Measurements from ENCODE around the gene PTPRG. TPM values are rescaled to one million over a fixed set of nuclear protein-coding genes. Genes with fewer than 3 reads are reported as not detected.

PTPRG gene
- total and polyA plus RNA-seq, 2 of the 13 experiments (the other 11 are each of a cell fraction or from before 2014, with no cell fraction given) = 8.0 to 25.3 TPM

DNA sequence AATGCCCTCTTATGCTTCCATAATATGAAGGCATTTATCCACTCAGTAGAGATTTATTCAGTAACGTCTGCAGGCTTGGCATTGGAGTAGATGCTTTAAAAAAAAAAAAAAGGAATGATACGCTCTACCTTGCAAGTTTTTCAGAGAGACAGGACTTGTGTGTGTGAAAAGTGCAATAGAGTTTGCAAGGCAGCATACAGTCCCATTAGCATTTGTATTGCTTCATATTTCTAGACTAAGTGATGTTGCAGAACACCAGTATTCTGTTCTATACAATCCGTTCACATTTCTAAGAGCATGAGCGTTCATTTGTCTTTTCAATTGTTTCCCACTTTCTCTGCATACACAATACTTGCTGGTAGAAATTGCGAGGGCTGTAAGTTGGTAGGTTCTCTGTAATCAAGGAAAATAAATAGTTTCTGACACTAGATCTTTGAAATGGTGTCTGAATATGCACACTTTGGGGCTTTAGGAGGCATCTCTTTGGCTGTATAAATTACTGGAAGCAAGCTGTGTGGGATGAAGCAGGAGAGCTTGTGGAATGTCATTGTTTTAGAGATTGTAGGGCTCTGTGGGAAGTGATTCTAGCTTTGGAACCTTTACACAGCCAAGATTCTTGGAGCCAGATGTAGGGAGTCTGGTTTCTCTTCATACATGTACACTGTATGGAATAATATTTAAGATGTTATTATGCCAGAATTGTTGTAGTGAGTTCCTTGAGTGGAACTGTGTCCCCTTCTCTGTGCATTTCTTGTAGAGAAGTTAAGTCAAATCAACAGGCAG lies 549.3 kb downstream of the PTPRG start:
- in situ Hi-C loops (cut with HindIII; ENCODE audit: extremely low pct_ligation_motif_present, low pct_unique_long_range_greater_than_20kb) = no loop called here
- no TSS peak for BruUV-seq (replicated peaks)
- Histone ChIP-seq H3K27me3 (ENCODE audit: control insufficient read depth in 1 of 2, insufficient read depth in 2 of 2, low read length in 2 of 2) (no peaks in the 10 kb centered on the region), H3K9ac (ENCODE audit: insufficient read depth, low read depth, low read length) (no peak overlapping the region), H3K4me1 (ENCODE audit: insufficient read depth, low read length) (no peaks in the 10 kb centered on the region), H3K36me3 (replicated peaks in 1 of 2; ENCODE audit: control insufficient read depth in 1 of 2, insufficient read depth in 2 of 2, low read length in 2 of 2) (no peaks in the 10 kb centered on the region), H3K79me2 (ENCODE audit: insufficient read depth, low read length) (no peaks in the 10 kb centered on the region), H2AFZ (ENCODE audit: low read length) (no peak overlapping the region), H3K9me3 (ENCODE audit: low read length) (no peaks in the 10 kb centered on the region), H3K4me2 (ENCODE audit: low read depth, low read length) (no peak overlapping the region), H3K4me3 (replicated peaks in 1 of 3; ENCODE audit: insufficient read depth in 1 of 3, low read depth in 2 of 3, low read length in 3 of 3) (no peak overlapping the region), H4K20me1 (ENCODE audit: insufficient read depth, low read length) (no peaks in the 10 kb centered on the region), H3K27ac (ENCODE audit: extremely low read length, insufficient read depth, low read length) (no peak overlapping the region)
- ChIA-PET CTCF (ENCODE audit: low intra/inter-chr PET ratio, low total read pairs) (no interaction called here), POLR2A (no interaction called here)
- FAIRE-seq (no peak), DNase-seq (ENCODE audit: low spot score) (no peak), ATAC-seq (no peak)
- 98% methylated on average over 5 of the region's 5 CpGs for WGBS (ENCODE audit: low lambda C conversion rate)
- intact Hi-C loops (cut with micrococcal nuclease; ENCODE audit: unreplicated experiment) = no loop called here
- TF ChIP-seq YEATS4 (CRISPR knock-in tag; IDR thresholded peaks at IDR 0.05; ENCODE audit: borderline replicate concordance) = no peak
- no peak for TF ChIP-seq ZFX (CRISPR knock-in tag; IDR thresholded peaks at IDR 0.05; ENCODE audit: low read depth)
- TF ChIP-seq ZNF432 (CRISPR knock-in tag; IDR thresholded peaks at IDR 0.05; ENCODE audit: borderline replicate concordance) = no peak
- no peak for TF ChIP-seq NFATC3 (CRISPR knock-in tag; IDR thresholded peaks at IDR 0.05)
- TF ChIP-seq, protein P1, sequence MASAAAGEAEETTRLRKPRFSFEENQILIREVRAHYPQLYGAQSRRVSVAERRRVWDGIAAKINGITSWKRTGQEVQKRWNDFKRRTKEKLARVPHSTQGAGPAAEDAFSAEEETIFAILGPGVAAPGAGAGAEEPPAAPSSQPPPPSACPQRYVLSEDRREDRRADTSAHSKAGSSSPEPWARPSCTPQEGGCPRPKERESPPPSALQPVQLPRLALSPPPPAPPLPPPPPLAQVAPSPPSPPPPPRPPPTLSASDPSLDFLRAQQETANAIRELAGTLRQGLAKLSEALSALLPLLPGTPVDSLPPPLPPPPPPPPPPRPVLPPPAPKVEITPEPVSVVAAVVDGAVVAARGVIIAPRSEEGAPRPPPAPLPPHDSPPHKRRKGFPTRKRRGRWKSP (CRISPR knock-in tag; IDR thresholded peaks at IDR 0.05) = no peak
- no peak for TF ChIP-seq MEIS2 (CRISPR knock-in tag; IDR thresholded peaks at IDR 0.05)
- TF ChIP-seq ZNF775 (CRISPR knock-in tag; IDR thresholded peaks at IDR 0.05; ENCODE audit: borderline replicate concordance) = no peak

DNA sequence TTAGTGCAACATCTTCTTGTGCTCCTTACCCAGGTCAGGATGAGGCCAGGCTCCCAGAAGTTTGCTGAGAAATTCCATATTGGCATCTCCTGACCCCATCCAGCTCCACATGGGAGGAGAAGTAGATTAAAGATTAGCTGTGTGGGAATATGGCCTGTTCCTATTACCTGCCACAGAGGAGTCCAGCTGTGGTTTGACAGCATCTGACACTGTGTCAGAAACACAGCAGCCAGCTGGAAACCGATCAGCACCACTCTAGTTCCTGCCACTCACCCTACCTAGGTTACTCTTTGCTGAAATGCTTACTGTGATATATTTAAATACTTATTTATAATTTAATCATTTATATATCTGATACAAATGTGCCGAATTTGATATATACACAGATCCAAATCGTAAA lies 551.7 kb downstream of the PTPRG start:
- no TSS peak for BruUV-seq (replicated peaks)
- H3K4me1 ChIP-seq (ENCODE audit: insufficient read depth, low read length) = no peaks in the 10 kb centered on the region
- no peaks in the 10 kb centered on the region for H3K9me3 ChIP-seq (ENCODE audit: low read length)
- H3K4me3 ChIP-seq (replicated peaks in 1 of 3; ENCODE audit: insufficient read depth in 1 of 3, low read depth in 2 of 3, low read length in 3 of 3) = no peak overlapping the region
- H4K20me1 ChIP-seq (ENCODE audit: insufficient read depth, low read length) = no peaks in the 10 kb centered on the region
- no peak overlapping the region for H3K9ac ChIP-seq (ENCODE audit: insufficient read depth, low read depth, low read length)
- in situ Hi-C loops (cut with HindIII; ENCODE audit: extremely low pct_ligation_motif_present, low pct_unique_long_range_greater_than_20kb) (no loop called here), intact Hi-C loops (cut with micrococcal nuclease; ENCODE audit: unreplicated experiment) (no loop called here)
- H3K27ac ChIP-seq (ENCODE audit: extremely low read length, insufficient read depth, low read length) = no peak overlapping the region
- H3K4me2 ChIP-seq (ENCODE audit: low read depth, low read length) = no peak overlapping the region
- DNase-seq (ENCODE audit: low spot score) = no peak
- ChIA-PET CTCF (ENCODE audit: low intra/inter-chr PET ratio, low total read pairs) (no interaction called here), POLR2A (no interaction called here)
- no peaks in the 10 kb centered on the region for H3K27me3 ChIP-seq (ENCODE audit: control insufficient read depth in 1 of 2, insufficient read depth in 2 of 2, low read length in 2 of 2)
- H2AFZ ChIP-seq (ENCODE audit: low read length) = no peak overlapping the region
- no peaks in the 10 kb centered on the region for H3K36me3 ChIP-seq (replicated peaks in 1 of 2; ENCODE audit: control insufficient read depth in 1 of 2, insufficient read depth in 2 of 2, low read length in 2 of 2)
- no peak for ATAC-seq
- no peaks in the 10 kb centered on the region for H3K79me2 ChIP-seq (ENCODE audit: insufficient read depth, low read length)
- WGBS (ENCODE audit: low lambda C conversion rate) = 99% methylated on average over 3 of the region's 3 CpGs
- FAIRE-seq = no peak
- no peak for TF ChIP-seq HDAC2 (CRISPR knock-in tag; IDR thresholded peaks at IDR 0.05)
- TF ChIP-seq, protein P2, sequence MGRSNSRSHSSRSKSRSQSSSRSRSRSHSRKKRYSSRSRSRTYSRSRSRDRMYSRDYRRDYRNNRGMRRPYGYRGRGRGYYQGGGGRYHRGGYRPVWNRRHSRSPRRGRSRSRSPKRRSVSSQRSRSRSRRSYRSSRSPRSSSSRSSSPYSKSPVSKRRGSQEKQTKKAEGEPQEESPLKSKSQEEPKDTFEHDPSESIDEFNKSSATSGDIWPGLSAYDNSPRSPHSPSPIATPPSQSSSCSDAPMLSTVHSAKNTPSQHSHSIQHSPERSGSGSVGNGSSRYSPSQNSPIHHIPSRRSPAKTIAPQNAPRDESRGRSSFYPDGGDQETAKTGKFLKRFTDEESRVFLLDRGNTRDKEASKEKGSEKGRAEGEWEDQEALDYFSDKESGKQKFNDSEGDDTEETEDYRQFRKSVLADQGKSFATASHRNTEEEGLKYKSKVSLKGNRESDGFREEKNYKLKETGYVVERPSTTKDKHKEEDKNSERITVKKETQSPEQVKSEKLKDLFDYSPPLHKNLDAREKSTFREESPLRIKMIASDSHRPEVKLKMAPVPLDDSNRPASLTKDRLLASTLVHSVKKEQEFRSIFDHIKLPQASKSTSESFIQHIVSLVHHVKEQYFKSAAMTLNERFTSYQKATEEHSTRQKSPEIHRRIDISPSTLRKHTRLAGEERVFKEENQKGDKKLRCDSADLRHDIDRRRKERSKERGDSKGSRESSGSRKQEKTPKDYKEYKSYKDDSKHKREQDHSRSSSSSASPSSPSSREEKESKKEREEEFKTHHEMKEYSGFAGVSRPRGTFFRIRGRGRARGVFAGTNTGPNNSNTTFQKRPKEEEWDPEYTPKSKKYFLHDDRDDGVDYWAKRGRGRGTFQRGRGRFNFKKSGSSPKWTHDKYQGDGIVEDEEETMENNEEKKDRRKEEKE (IDR thresholded peaks at IDR 0.05) = no peak
- no peak for TF ChIP-seq ZNF713 (CRISPR knock-in tag; IDR thresholded peaks at IDR 0.05)
- no peak for TF ChIP-seq NR2F1 (CRISPR knock-in tag; IDR thresholded peaks at IDR 0.05)
- no peak for TF ChIP-seq SP1 (IDR thresholded peaks at IDR 0.05)
- TF ChIP-seq SP1 (CRISPR knock-in tag; IDR thresholded peaks at IDR 0.05) = no peak
- no peak for TF ChIP-seq REPIN1 (CRISPR knock-in tag; IDR thresholded peaks at IDR 0.05; ENCODE audit: borderline replicate concordance, low read depth)
- no peak for TF ChIP-seq MEIS2 (CRISPR knock-in tag; IDR thresholded peaks at IDR 0.05)
- no peak for TF ChIP-seq MBD4 (IDR thresholded peaks at IDR 0.05; ENCODE audit: borderline replicate concordance, low read length)
- no peak for TF ChIP-seq ZNF382 (CRISPR knock-in tag; IDR thresholded peaks at IDR 0.05; ENCODE audit: borderline replicate concordance)

Measured in HepG2 (cell line).